NB4 (cell line): ENCODE data around the gene AXL.

ENCODE experiments used
- CTCF ChIP-seq: IDR thresholded peaks from one replicate; pipeline ENCODE4 v1.5.1; 2012; ENCODE audit warnings: low read depth, low read length
- MYC ChIP-seq: IDR thresholded peaks from 2 replicates; pipeline ENCODE4 v1.6.1; 2011; ENCODE audit warnings: low read depth, low read length
- POLR2A ChIP-seq: IDR thresholded peaks from 2 replicates; pipeline ENCODE4 v1.6.1; 2011; ENCODE audit warnings: mild to moderate bottlenecking; ENCODE audit not compliant: insufficient read length; ENCODE audit errors: extremely low read depth
- TF ChIP-seq, protein P1 (sequence below): IDR thresholded peaks from 2 replicates; pipeline ENCODE4 v1.6.1; 2011; ENCODE audit warnings: low read depth, low read length

DNA sequence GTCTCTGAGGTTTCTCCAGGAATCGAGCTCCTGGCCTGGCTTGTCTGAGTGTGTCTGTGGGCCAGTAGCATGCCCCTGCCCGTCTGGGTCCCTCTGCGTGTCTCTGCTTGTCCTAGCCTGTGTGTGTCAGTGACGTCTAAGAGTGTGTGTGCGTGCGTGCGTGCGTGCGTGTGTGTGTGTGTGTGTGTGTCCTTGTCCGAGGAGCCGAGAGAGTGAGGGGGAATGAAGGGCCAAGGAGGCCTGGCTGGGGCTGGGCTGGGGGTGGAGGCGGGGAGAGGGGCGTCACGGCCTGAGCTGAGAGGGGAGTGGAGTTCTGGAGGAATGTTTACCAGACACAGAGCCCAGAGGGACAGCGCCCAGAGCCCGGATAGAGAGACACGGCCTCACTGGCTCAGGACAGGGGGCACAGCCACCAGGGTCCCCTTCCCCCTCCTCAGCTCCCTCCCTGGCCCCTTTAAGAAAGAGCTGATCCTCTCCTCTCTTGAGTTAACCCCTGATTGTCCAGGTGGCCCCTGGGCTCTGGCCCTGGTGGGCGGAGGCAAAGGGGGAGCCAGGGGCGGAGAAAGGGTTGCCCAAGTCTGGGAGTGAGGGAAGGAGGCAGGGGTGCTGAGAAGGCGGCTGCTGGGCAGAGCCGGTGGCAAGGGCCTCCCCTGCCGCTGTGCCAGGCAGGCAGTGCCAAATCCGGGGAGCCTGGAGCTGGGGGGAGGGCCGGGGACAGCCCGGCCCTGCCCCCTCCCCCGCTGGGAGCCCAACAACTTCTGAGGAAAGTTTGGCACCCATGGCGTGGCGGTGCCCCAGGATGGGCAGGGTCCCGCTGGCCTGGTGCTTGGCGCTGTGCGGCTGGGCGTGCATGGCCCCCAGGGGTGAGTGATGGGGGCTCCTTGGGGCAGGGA is at the start of gene AXL:
- TF ChIP-seq CTCF (no peak), POLR2A (no peak), MYC (no peak)
- TF ChIP-seq, protein P1, sequence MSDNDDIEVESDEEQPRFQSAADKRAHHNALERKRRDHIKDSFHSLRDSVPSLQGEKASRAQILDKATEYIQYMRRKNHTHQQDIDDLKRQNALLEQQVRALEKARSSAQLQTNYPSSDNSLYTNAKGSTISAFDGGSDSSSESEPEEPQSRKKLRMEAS = no peak
